Measurements from ENCODE around the gene PACS1.

- TF ChIP-seq CTCF (IDR thresholded peaks at IDR 0.05) (no peak), POLR2A (IDR thresholded peaks at IDR 0.05) (no peak)
Observed at GRCh38 chr11:66178183-66178582, 108.1 kb downstream of the PACS1 start.

Measured in breast epithelium (tissue), 3 donors.